Mesendoderm (in vitro differentiated cells): Measurements from ENCODE around the gene NDUFS5.
"Not testable (repeated sequence)": the region's sequence is repeated elsewhere in the genome, so short reads cannot be mapped to it uniquely, and the experiment has no call there.

Experiments used
- DNase-seq: peaks from one replicate; pipeline ENCODE4 v3.0.0; 2013
- H2AK5ac ChIP-seq: 2 replicates; pipeline ENCODE4 v1.6.1; 2013; ENCODE audit warnings: low read length, inconsistent platforms
- H2BK120ac ChIP-seq: 2 replicates; pipeline ENCODE4 v1.6.1; 2013; ENCODE audit warnings: low read depth, mild to moderate bottlenecking, low read length, moderate library complexity, mixed read lengths
- H2BK15ac ChIP-seq: replicated peaks from 2 replicates; pipeline ENCODE4 v1.6.1; 2013; ENCODE audit warnings: low read depth, mild to moderate bottlenecking, moderate library complexity
- H2BK5ac ChIP-seq: 2 replicates; pipeline ENCODE4 v1.6.1; 2013; ENCODE audit warnings: low read length, inconsistent platforms
- H3K18ac ChIP-seq: 2 replicates; pipeline ENCODE4 v1.6.1; 2013; ENCODE audit warnings: mild to moderate bottlenecking, low read length, mixed read lengths
- H3K23ac ChIP-seq: one replicate; pipeline ENCODE4 v1.6.1; 2013; ENCODE audit warnings: low read length
- H3K27ac ChIP-seq: 2 replicates; pipeline ENCODE4 v1.5.1; 2013; ENCODE audit warnings: low read depth, mild to moderate bottlenecking, inconsistent platforms, low read length, moderate library complexity
- H3K27me3 ChIP-seq: 2 replicates; pipeline ENCODE4 v1.6.1; 2013; ENCODE audit warnings: low read length, control low read depth, mild to moderate bottlenecking, inconsistent platforms; ENCODE audit not compliant: insufficient read depth, poor library complexity
- H3K36me3 ChIP-seq: 2 replicates; pipeline ENCODE4 v1.6.1; 2013; ENCODE audit warnings: low read length, inconsistent platforms; ENCODE audit not compliant: control insufficient read depth, insufficient read depth
- H3K4ac ChIP-seq: one replicate; pipeline ENCODE4 v1.6.1; 2013; ENCODE audit warnings: low read depth, mild to moderate bottlenecking, low read length, moderate library complexity
- H3K4me1 ChIP-seq: 2 replicates; pipeline ENCODE4 v1.6.1; 2013; ENCODE audit warnings: low read depth, low read length, inconsistent platforms; ENCODE audit not compliant: control insufficient read depth
- H3K4me2 ChIP-seq: 2 replicates; pipeline ENCODE4 v1.6.1; 2013; ENCODE audit warnings: low read length
- H3K4me3 ChIP-seq: 2 replicates; pipeline ENCODE4 v1.5.1; 2013; ENCODE audit warnings: mild to moderate bottlenecking, low read length
- H3K56ac ChIP-seq: one replicate; pipeline ENCODE4 v1.6.1; 2013; ENCODE audit warnings: low read length
- H3K79me1 ChIP-seq: 2 replicates; pipeline ENCODE4 v1.6.1; 2013; ENCODE audit warnings: low read length, inconsistent platforms
- H3K79me2 ChIP-seq: 2 replicates; pipeline ENCODE4 v1.6.1; 2013; ENCODE audit warnings: mild to moderate bottlenecking, low read length; ENCODE audit not compliant: control insufficient read depth, insufficient read depth
- H3K9ac ChIP-seq: 2 replicates; pipeline ENCODE4 v1.6.1; 2013; ENCODE audit warnings: low read length, inconsistent platforms
- H4K5ac ChIP-seq: one replicate; pipeline ENCODE4 v1.6.1; 2013; ENCODE audit warnings: low read length
- H4K8ac ChIP-seq: one replicate; pipeline ENCODE4 v1.6.1; 2013; ENCODE audit warnings: low read depth, mild to moderate bottlenecking, control low read depth, low read length, moderate library complexity
- WGBS: extraction: QIAGEN DNeasy Blood & Tissue Kit; methylation state at CpG from one replicate; pipeline ENCODE4 v1.1.7; 2013; ENCODE audit warnings: low lambda C conversion rate, missing lambda C conversion rate; ENCODE audit not compliant: insufficient coverage; ENCODE audit errors: extremely low coverage; 5-methylcytosine and 5-hydroxymethylcytosine counted together

The NDUFS5 gene

GRCh38 chr1:39006287-39006686, 19.9 kb upstream of the NDUFS5 start:
- Histone ChIP-seq H3K36me3 (peaks cover 3% of the 10 kb centered on the region), H3K27ac (no peak overlapping the region), H3K9ac (no peak overlapping the region)

GRCh38 chr1:39006726-39007645, 19.2 kb upstream of the NDUFS5 start:
- Histone ChIP-seq H3K4me3 (no peak overlapping the region), H3K79me2 (no peaks in the 10 kb centered on the region), H3K4ac (no peak overlapping the region), H3K56ac (no peak overlapping the region), H2BK15ac (no peak overlapping the region), H2BK5ac (no peak overlapping the region), H2BK120ac (no peak overlapping the region), H4K8ac (no peak overlapping the region), H4K5ac (no peak overlapping the region), H3K4me2 (no peak overlapping the region), H3K4me1 (no peaks in the 10 kb centered on the region), H3K23ac (no peak overlapping the region), H3K36me3 (peaks cover 3% of the 10 kb centered on the region), H2AK5ac (no peak overlapping the region), H3K27me3 (no peaks in the 10 kb centered on the region), H3K79me1 (peaks cover 2% of the 10 kb centered on the region), H3K9ac (no peak overlapping the region), H3K18ac (no peak overlapping the region), H3K27ac (no peak overlapping the region)
- DNase-seq, result no peak
- WGBS, result no CpG with 5 or more reads among the region's 13 CpGs

More at GRCh38 chr1:39006287-39006686, 19.9 kb upstream of the NDUFS5 start:
- Histone ChIP-seq H2BK15ac (no peak overlapping the region), H3K4me2 (no peak overlapping the region), H2BK5ac (no peak overlapping the region), H3K18ac (no peak overlapping the region), H3K56ac (no peak overlapping the region), H2BK120ac (no peak overlapping the region), H3K23ac (no peak overlapping the region), H3K79me2 (no peaks in the 10 kb centered on the region), H3K4ac (no peak overlapping the region), H3K79me1 (peaks cover 2% of the 10 kb centered on the region), H2AK5ac (no peak overlapping the region), H4K5ac (no peak overlapping the region), H3K4me1 (no peaks in the 10 kb centered on the region), H4K8ac (no peak overlapping the region), H3K4me3 (no peak overlapping the region), H3K27me3 (no peaks in the 10 kb centered on the region)
- WGBS, result no CpG with 5 or more reads among the region's 2 CpGs
- DNase-seq, result no peak

GRCh38 chr1:39014956-39015355, 11.2 kb upstream of the NDUFS5 start:
- not testable (repeated sequence) for H3K9ac ChIP-seq, H4K8ac ChIP-seq, H2BK15ac ChIP-seq, H3K79me2 ChIP-seq, H4K5ac ChIP-seq, H3K4me1 ChIP-seq, H3K4me2 ChIP-seq, H2AK5ac ChIP-seq, H3K18ac ChIP-seq, H2BK120ac ChIP-seq, H3K27me3 ChIP-seq, H3K27ac ChIP-seq, H3K56ac ChIP-seq, DNase-seq, H3K36me3 ChIP-seq, H3K4ac ChIP-seq, H3K23ac ChIP-seq, H3K79me1 ChIP-seq, H3K4me3 ChIP-seq, H2BK5ac ChIP-seq
- no CpG with 5 or more reads among the region's 8 CpGs for WGBS

GRCh38 chr1:39016604-39017171, 9.5 kb upstream of the NDUFS5 start:
- H4K5ac ChIP-seq, result no peak overlapping the region
- H3K4me3 ChIP-seq, result no peak overlapping the region
- DNase-seq, result peak; percentile 45
- no peak overlapping the region for H3K27ac ChIP-seq
- H3K9ac ChIP-seq, result no peak overlapping the region
- H3K18ac ChIP-seq, result no peak overlapping the region
- H4K8ac ChIP-seq, result no peak overlapping the region
- H3K23ac ChIP-seq, result no peak overlapping the region
- H3K56ac ChIP-seq, result peak overlapping the region; percentile 62
- H3K4me1 ChIP-seq, result no peaks in the 10 kb centered on the region
- H3K4me2 ChIP-seq, result no peak overlapping the region
- H3K36me3 ChIP-seq, result no peaks in the 10 kb centered on the region
- H2BK5ac ChIP-seq, result no peak overlapping the region
- H3K79me1 ChIP-seq, result no peaks in the 10 kb centered on the region
- no peaks in the 10 kb centered on the region for H3K79me2 ChIP-seq
- no peak overlapping the region for H2BK15ac ChIP-seq
- H3K4ac ChIP-seq, result no peak overlapping the region
- no peaks in the 10 kb centered on the region for H3K27me3 ChIP-seq
- WGBS, result no CpG with 5 or more reads among the region's 10 CpGs
- H2BK120ac ChIP-seq, result no peak overlapping the region
- no peak overlapping the region for H2AK5ac ChIP-seq

DNA sequence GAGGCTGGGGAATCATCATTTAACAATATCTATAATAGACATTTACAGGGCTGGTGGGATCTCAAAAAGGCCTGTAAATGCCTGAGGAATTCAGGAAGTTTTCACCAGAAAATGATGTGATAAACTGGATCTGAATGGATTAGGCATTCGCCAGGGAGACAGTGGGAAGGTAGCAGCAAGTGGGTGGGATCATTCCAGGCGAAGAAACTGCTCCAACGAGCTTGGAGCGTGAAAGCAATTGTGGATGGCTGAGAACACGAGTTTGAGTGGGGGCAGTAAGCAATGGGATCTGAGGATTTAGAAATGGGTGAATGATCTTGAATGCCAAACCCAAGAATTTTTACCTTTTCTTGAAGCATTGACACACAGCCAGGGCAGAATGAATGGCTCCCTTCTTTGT, 8.9 kb upstream of the NDUFS5 start:
- Histone ChIP-seq H2BK15ac (no peak overlapping the region), H3K4me1 (no peaks in the 10 kb centered on the region), H3K27me3 (no peaks in the 10 kb centered on the region), H3K36me3 (no peaks in the 10 kb centered on the region), H3K9ac (no peak overlapping the region), H3K4me2 (no peak overlapping the region), H3K27ac (no peak overlapping the region), H4K8ac (no peak overlapping the region), H2AK5ac (no peak overlapping the region), H4K5ac (no peak overlapping the region), H3K18ac (no peak overlapping the region), H2BK120ac (no peak overlapping the region), H3K4me3 (no peak overlapping the region), H3K79me2 (no peaks in the 10 kb centered on the region), H3K79me1 (no peaks in the 10 kb centered on the region), H2BK5ac (no peak overlapping the region), H3K4ac (no peak overlapping the region), H3K23ac (no peak overlapping the region), H3K56ac (no peak overlapping the region)
- WGBS, result no CpG with 5 or more reads among the region's 5 CpGs
- DNase-seq, result no peak
